ENCODE measurements around the gene HIPK4. TPM values are rescaled to one million over a fixed set of nuclear protein-coding genes. Genes with fewer than 3 reads are reported as not detected.

The HIPK4 gene
- total RNA-seq, 1 experiment from 2014 or later = not detected

DNA sequence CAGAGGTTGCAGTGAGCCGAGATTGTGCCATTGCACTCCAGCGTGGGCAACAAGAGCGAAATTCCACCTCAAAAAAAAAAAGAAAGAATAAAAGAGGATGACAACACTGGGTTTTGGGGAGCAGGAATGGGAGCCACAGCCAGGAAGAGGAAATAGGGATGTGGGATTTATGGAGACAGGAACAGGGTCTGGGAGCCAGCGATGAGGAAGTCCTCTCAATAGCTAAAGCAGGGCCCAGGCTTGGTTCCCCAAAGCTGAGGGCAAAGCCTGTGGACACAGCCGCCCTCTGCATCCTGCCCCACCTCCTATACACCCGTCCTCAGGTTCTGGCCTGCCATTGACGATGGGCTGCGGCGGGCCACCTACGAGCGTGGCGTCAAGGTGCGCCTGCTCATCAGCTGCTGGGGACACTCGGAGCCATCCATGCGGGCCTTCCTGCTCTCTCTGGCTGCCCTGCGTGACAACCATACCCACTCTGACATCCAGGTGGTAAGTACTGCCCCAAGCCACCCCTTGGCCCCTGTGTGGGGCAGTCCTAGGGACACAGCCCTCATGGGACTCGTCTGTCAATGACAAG lies 13.6 kb downstream of the HIPK4 start:
- Histone ChIP-seq H3K9ac (ENCODE audit: low read length) (no peak overlapping the region), H3F3A (ENCODE audit: low read length, unreplicated experiment) (no peaks in the 10 kb centered on the region), H2AFZ (ENCODE audit: low read length) (no peak overlapping the region), H3K27ac (ENCODE audit: low read length) (no peak overlapping the region), H3K4me2 (ENCODE audit: low read length) (no peak overlapping the region), H3K4me1 (ENCODE audit: insufficient read depth, low read length) (no peaks in the 10 kb centered on the region), H3K9me3 (ENCODE audit: low read length) (no peaks in the 10 kb centered on the region), H3K79me2 (ENCODE audit: low read length) (no peaks in the 10 kb centered on the region), H3K4me3 (ENCODE audit: low read length) (no peak overlapping the region), H4K20me1 (ENCODE audit: low read length) (no peaks in the 10 kb centered on the region), H3K27me3 (ENCODE audit: low read length) (no peaks in the 10 kb centered on the region), H3K36me3 (ENCODE audit: low read depth, low read length) (no peaks in the 10 kb centered on the region), H3K9me2 (replicated peaks; ENCODE audit: low read length) (no peaks in the 10 kb centered on the region)
- ChIA-PET POLR2A (ENCODE audit: unreplicated experiment) (no interaction called here), CTCF (no interaction called here)
- intact Hi-C loops (cut with micrococcal nuclease) = no loop called here
- no peak for DNase-seq
- no peak for ATAC-seq
- TF ChIP-seq EZH2phosphoT487 (IDR thresholded peaks at IDR 0.05; ENCODE audit: borderline replicate concordance, low read length) (no peak), EZH2 (IDR thresholded peaks at IDR 0.05; ENCODE audit: low read length, unreplicated experiment) (no peak)
- TF ChIP-seq, protein P1, sequence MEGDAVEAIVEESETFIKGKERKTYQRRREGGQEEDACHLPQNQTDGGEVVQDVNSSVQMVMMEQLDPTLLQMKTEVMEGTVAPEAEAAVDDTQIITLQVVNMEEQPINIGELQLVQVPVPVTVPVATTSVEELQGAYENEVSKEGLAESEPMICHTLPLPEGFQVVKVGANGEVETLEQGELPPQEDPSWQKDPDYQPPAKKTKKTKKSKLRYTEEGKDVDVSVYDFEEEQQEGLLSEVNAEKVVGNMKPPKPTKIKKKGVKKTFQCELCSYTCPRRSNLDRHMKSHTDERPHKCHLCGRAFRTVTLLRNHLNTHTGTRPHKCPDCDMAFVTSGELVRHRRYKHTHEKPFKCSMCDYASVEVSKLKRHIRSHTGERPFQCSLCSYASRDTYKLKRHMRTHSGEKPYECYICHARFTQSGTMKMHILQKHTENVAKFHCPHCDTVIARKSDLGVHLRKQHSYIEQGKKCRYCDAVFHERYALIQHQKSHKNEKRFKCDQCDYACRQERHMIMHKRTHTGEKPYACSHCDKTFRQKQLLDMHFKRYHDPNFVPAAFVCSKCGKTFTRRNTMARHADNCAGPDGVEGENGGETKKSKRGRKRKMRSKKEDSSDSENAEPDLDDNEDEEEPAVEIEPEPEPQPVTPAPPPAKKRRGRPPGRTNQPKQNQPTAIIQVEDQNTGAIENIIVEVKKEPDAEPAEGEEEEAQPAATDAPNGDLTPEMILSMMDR (conservative IDR thresholded peaks at IDR 0.05; ENCODE audit: low read depth, low read length) = no peak
- no TSS peak for BruUV-seq (replicated peaks)

DNA sequence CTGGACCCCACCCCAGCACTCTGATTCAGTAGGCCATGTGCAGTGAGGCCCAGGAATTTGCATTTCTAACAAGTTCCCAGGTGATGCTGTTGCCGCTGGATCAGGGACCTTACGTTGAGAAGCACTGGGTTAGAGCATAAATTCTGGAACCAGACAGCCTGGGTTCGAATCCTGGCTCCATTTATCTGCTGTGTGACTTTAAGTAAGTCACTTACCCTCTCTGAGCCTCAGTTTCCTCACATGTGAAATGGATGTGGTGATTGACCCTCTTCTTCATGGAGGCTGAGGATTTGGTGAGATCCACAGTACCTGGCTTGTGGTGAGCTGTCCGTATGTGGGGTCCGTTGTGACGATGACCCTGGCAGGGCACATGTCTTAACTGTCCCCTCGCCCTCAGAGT lies 15.9 kb downstream of the HIPK4 start:
- TF ChIP-seq EZH2 (IDR thresholded peaks at IDR 0.05; ENCODE audit: low read length, unreplicated experiment) = no peak
- TF ChIP-seq, protein P1 (conservative IDR thresholded peaks at IDR 0.05; ENCODE audit: low read depth, low read length) = no peak
- no peak for TF ChIP-seq EZH2phosphoT487 (IDR thresholded peaks at IDR 0.05; ENCODE audit: borderline replicate concordance, low read length)
- Histone ChIP-seq H3K9me3 (ENCODE audit: low read length) (no peaks in the 10 kb centered on the region), H3K4me2 (ENCODE audit: low read length) (no peak overlapping the region), H2AFZ (ENCODE audit: low read length) (no peak overlapping the region), H3K27me3 (ENCODE audit: low read length) (no peaks in the 10 kb centered on the region), H3K9ac (ENCODE audit: low read length) (no peak overlapping the region), H3K36me3 (ENCODE audit: low read depth, low read length) (no peaks in the 10 kb centered on the region), H3K9me2 (replicated peaks; ENCODE audit: low read length) (no peaks in the 10 kb centered on the region), H3K4me3 (ENCODE audit: low read length) (no peak overlapping the region), H3F3A (ENCODE audit: low read length, unreplicated experiment) (no peaks in the 10 kb centered on the region), H3K79me2 (ENCODE audit: low read length) (no peaks in the 10 kb centered on the region), H4K20me1 (ENCODE audit: low read length) (no peaks in the 10 kb centered on the region), H3K27ac (ENCODE audit: low read length) (no peak overlapping the region), H3K4me1 (ENCODE audit: insufficient read depth, low read length) (no peaks in the 10 kb centered on the region)
- no peak for ATAC-seq
- ChIA-PET POLR2A (ENCODE audit: unreplicated experiment) (no interaction called here), CTCF (no interaction called here)
- intact Hi-C loops (cut with micrococcal nuclease) = no loop called here
- no peak for DNase-seq
- BruUV-seq (replicated peaks) = no TSS peak

DNA sequence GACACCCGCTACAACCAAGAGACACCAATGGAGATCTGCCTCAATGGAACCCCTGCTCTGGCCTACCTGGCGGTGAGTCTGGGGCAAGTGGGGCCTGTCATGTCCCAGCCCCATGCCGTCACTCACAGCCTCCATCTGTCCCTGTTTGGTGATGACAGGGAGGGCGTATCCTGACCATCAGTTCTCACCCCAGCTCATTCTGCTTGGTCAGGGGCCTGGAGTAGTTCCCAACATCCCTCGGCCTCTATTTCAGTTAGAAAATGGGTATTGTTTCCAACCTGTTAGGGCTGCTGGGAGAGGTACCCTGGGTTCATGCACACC lies 18.2 kb downstream of the HIPK4 start:
- DNase-seq (no peak), ATAC-seq (no peak)
- no peak overlapping the region for H3K4me3 ChIP-seq (ENCODE audit: low read length)
- H4K20me1 ChIP-seq (ENCODE audit: low read length) = no peaks in the 10 kb centered on the region
- no peaks in the 10 kb centered on the region for H3K9me3 ChIP-seq (ENCODE audit: low read length)
- H3F3A ChIP-seq (ENCODE audit: low read length, unreplicated experiment) = no peaks in the 10 kb centered on the region
- H3K4me2 ChIP-seq (ENCODE audit: low read length) = no peak overlapping the region
- no peaks in the 10 kb centered on the region for H3K9me2 ChIP-seq (replicated peaks; ENCODE audit: low read length)
- H3K4me1 ChIP-seq (ENCODE audit: insufficient read depth, low read length) = no peaks in the 10 kb centered on the region
- no peak overlapping the region for H2AFZ ChIP-seq (ENCODE audit: low read length)
- no peaks in the 10 kb centered on the region for H3K36me3 ChIP-seq (ENCODE audit: low read depth, low read length)
- no peaks in the 10 kb centered on the region for H3K27me3 ChIP-seq (ENCODE audit: low read length)
- ChIA-PET CTCF (no interaction called here), POLR2A (ENCODE audit: unreplicated experiment) (no interaction called here)
- BruUV-seq (replicated peaks) = no TSS peak
- no peaks in the 10 kb centered on the region for H3K79me2 ChIP-seq (ENCODE audit: low read length)
- H3K9ac ChIP-seq (ENCODE audit: low read length) = no peak overlapping the region
- no peak for TF ChIP-seq EZH2phosphoT487 (IDR thresholded peaks at IDR 0.05; ENCODE audit: borderline replicate concordance, low read length)
- TF ChIP-seq, protein P1 (conservative IDR thresholded peaks at IDR 0.05; ENCODE audit: low read depth, low read length) = no peak
- intact Hi-C loops (cut with micrococcal nuclease) = no loop called here
- H3K27ac ChIP-seq (ENCODE audit: low read length) = no peak overlapping the region

All from PC-3 (cell line).